Lung (tissue), 12 donors: ENCODE data around the gene ZNF581. TPM values are rescaled to one million over a fixed set of nuclear protein-coding genes. Genes with fewer than 3 reads are reported as not detected.

ENCODE experiments used
- ATAC-seq: fragments of 200-7000 bp; cut with Tn5 transposase; one replicate; pipeline ENCODE4 v1.9.1; 2020; ENCODE audit warnings: moderate number of reproducible peaks; ENCODE audit not compliant: insufficient read depth, low FRiP score
- DNase-seq, 3 donors: peaks; one replicate each; pipeline ENCODE4 v3.0.0-alpha.2; 2013 to 2017
- H3K27ac ChIP-seq, 2 donors: one replicate each; pipeline ENCODE4 v1.5.1; 2013; ENCODE audit warnings: mild to moderate bottlenecking in 2 of 2, moderate library complexity in 2 of 2, control low read depth in 1 of 2, inconsistent platforms in 1 of 2, low read depth in 1 of 2, low read length in 1 of 2
- H3K27me3 ChIP-seq, 3 donors: one replicate each; pipeline ENCODE4 v1.5.1; 2013; ENCODE audit warnings: low read length in 2 of 3; ENCODE audit not compliant: control insufficient read depth in 3 of 3, insufficient read depth in 3 of 3
- H3K36me3 ChIP-seq, 4 donors: one replicate each; pipeline ENCODE4 v1.5.1; 2013; ENCODE audit warnings: low read length in 4 of 4, mild to moderate bottlenecking in 1 of 4, moderate library complexity in 1 of 4; ENCODE audit not compliant: control insufficient read depth in 4 of 4, insufficient read depth in 4 of 4
- H3K4me1 ChIP-seq, 5 donors: one replicate each; pipeline ENCODE4 v1.5.1; 2013; ENCODE audit warnings: low read length in 5 of 5, mild to moderate bottlenecking in 2 of 5, moderate library complexity in 1 of 5; ENCODE audit not compliant: control insufficient read depth in 5 of 5, insufficient read depth in 5 of 5
- H3K4me3 ChIP-seq: one replicate; pipeline ENCODE4 v1.5.1; 2013; ENCODE audit warnings: mild to moderate bottlenecking, control low read depth, moderate library complexity
- H3K9ac ChIP-seq, 2 donors: one replicate each; pipeline ENCODE4 v1.5.1; 2013; ENCODE audit warnings: low read length in 2 of 2, control low read depth in 1 of 2; ENCODE audit not compliant: insufficient read depth in 1 of 2
- H3K9me3 ChIP-seq, 4 donors: one replicate each; pipeline ENCODE4 v1.5.1; 2013; ENCODE audit warnings: low read length in 3 of 4, mild to moderate bottlenecking in 1 of 4, moderate library complexity in 1 of 4; ENCODE audit not compliant: control insufficient read depth in 4 of 4, insufficient read depth in 3 of 4
- WGBS, 2 donors: extraction: QIAGEN DNeasy Blood & Tissue Kit; methylation state at CpG; one replicate each; pipeline ENCODE4 v1.1.7; 2013; 5-methylcytosine and 5-hydroxymethylcytosine counted together
- polyA plus RNA-seq, 2 donors: library from polyadenylated mRNA; stranded (reverse); fragments of 200-250 nt; gene quantifications; one replicate each; pipeline ENCODE4 v1.2.1, GENCODE V29; 2013
- total RNA-seq, 2 donors: library from RNA; depleted of rRNA in 1 of 2; stranded (reverse); fragments of >200 nt in 1 of 2; gene quantifications; one replicate each; pipeline ENCODE4 v1.2.1, GENCODE V29; 2014 to 2021
- TF ChIP-seq, protein P1 (sequence below): IDR thresholded peaks from 2 replicates; pipeline ENCODE4 v1.5.1; 2012; ENCODE audit warnings: mild to moderate bottlenecking; ENCODE audit errors: control extremely low read depth, extremely low read depth
- donor health status: control.
- donor health status: control.
- donor health status: Bipolar disorder and iron deficiency.
- donor health status: healthy.
- donor health status: DM: yes; HTN: yes; CAD: no.

ZNF581 gene
- total and polyA plus RNA-seq, 4 donors: 15.0 to 18.1 (median 15.6) TPM

DNA sequence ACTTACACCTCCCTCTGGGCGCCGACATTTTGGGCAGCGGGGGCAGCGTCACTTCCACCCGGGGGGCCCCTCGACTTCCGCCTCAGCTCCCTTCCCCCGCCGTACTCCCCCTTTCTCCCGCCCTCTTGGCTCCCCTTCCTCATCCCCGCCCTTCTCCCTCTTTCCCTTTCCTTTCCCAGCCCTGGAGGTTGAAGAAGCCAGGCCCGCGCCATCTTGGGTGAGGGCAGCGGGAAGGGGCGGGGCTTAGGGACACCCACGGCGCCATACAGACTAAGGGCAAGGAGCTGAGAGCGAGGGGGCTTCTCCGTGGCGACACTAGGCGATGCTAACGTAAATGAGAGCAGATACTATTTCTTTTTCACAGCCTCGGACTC is 44.0 kb upstream of the ZNF581 start, which contains the start of gene FIZ1:
Gene FIZ1 (minus strand): TSS at position 50 of the 374 bp plus-strand sequence. CDS start 1,652 bp downstream, outside the sequence.
- Histone ChIP-seq H3K4me3 (peak within 1 kb of the TSS; percentile 56), H3K27ac (peak within 1 kb of the TSS; percentile 88 to 97), H3K27me3 (no peaks in the 10 kb centered on the region), H3K9ac (peak within 1 kb of the TSS; percentile 44 to 69), H3K36me3 (peaks cover 5 to 23% (median 18%) of the 10 kb centered on the region in 4 donors), H3K9me3 (no peaks in the 10 kb centered on the region), H3K4me1 (peaks cover 0 to 9% (median 0%) of the 10 kb centered on the region in 5 donors)
- DNase-seq: peak; percentile 99 to 100 (median 100)
- TF ChIP-seq, protein P1, sequence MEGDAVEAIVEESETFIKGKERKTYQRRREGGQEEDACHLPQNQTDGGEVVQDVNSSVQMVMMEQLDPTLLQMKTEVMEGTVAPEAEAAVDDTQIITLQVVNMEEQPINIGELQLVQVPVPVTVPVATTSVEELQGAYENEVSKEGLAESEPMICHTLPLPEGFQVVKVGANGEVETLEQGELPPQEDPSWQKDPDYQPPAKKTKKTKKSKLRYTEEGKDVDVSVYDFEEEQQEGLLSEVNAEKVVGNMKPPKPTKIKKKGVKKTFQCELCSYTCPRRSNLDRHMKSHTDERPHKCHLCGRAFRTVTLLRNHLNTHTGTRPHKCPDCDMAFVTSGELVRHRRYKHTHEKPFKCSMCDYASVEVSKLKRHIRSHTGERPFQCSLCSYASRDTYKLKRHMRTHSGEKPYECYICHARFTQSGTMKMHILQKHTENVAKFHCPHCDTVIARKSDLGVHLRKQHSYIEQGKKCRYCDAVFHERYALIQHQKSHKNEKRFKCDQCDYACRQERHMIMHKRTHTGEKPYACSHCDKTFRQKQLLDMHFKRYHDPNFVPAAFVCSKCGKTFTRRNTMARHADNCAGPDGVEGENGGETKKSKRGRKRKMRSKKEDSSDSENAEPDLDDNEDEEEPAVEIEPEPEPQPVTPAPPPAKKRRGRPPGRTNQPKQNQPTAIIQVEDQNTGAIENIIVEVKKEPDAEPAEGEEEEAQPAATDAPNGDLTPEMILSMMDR: no peak
- ATAC-seq: peak; percentile 87
- 0 to 1% methylated on average over 23 of the region's 23 CpGs for WGBS, 2 donors

DNA sequence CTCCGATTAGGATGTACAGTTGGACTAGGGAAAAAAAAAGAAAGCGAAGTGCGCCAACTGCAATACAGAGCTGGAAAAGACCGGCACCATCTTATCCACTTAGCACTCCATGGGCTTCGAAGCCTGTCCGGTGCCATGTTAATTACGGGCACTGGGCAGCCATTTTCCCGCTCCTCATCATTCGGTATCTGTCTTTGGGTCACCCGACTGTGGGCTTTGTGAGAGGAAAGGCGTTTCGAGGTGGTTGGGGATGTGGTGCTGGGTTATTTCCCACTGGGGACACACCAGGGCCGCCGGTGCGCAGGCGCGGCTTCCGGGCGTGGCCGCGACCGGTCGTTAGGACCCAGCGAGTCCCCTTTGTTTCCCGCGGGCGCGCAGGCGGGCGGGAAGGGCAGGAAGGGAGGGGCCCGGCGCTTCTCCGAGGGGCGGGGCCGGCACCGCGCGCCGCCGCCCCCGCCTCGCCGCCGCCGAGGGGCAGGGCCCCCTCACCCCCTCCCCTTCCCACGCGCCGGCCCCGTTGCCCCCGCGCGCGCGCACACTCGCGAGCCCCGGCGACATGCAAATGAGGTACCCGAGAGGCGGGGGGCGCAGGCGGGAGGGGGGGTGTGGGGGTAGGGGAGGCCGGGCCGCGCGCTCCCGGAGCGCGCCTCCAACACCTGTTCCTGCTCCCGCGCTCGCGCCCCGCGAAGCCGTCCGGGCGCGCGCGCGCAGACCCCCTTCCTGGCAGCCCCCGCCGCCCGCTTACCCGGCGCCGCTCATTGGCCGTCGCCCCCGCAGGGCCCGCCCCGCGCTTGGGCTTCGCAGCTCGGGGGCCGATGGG is 43.4 kb upstream of the ZNF581 start, which contains the start of gene ZNF524:
Gene ZNF524 (plus strand): TSS at position 447 of the 820 bp plus-strand sequence. CDS start 1,825 bp downstream, outside the sequence.
- H3K9ac ChIP-seq: peak within 1 kb of the TSS; percentile 44 to 69
- DNase-seq (peak; percentile 92 to 98 (median 96)), ATAC-seq (peak; percentile 77)
- H3K4me3 ChIP-seq: peak within 1 kb of the TSS; percentile 56
- no peaks in the 10 kb centered on the region for H3K27me3 ChIP-seq
- peak within 1 kb of the TSS; percentile 88 to 97 for H3K27ac ChIP-seq
- TF ChIP-seq, protein P1: no peak
- peaks cover 0 to 13% (median 0%) of the 10 kb centered on the region in 5 donors for H3K4me1 ChIP-seq
- H3K9me3 ChIP-seq: no peaks in the 10 kb centered on the region
- H3K36me3 ChIP-seq: peaks cover 3 to 23% (median 15%) of the 10 kb centered on the region in 4 donors
- 0% methylated on average over 35 to 96 of the region's 97 CpGs for WGBS, 2 donors

DNA sequence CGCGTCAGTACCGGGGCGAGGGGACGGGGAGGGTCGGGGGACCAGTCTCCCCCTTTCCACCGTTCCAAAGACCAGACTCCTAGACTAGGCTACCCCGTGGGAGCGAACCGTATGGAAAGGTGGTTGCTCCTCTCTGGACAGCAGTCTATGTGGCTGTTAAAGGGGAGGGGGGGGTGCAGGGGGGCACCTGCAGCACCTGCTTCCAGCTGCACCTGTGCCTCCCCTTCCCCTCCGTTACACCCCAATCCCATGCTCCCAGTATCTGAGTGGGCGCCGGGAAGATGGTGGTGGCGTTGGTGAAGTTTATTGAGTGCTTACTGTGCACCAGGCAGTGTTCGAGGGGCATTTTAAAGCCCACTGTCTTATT is 42.8 kb upstream of the ZNF581 start:
- Histone ChIP-seq H3K4me3 (peak overlapping the region; percentile 52), H3K9ac (no peak overlapping the region), H3K27me3 (no peaks in the 10 kb centered on the region), H3K4me1 (peaks cover 0 to 13% (median 0%) of the 10 kb centered on the region in 5 donors), H3K9me3 (no peaks in the 10 kb centered on the region), H3K27ac (peak overlapping the region; percentile 88 to 90), H3K36me3 (peaks cover 0 to 19% (median 9%) of the 10 kb centered on the region in 4 donors)
- DNase-seq (peak in 1 of 3 donors; percentile 11), ATAC-seq (no peak)
- 4 to 5% methylated on average over 8 to 15 of the region's 15 CpGs for WGBS, 2 donors
- TF ChIP-seq, protein P1: no peak
